HG03460 (cell line): ENCODE data around the gene UTP25.
"Not testable (repeated sequence)": the region's sequence is repeated elsewhere in the genome, so short reads cannot be mapped to it uniquely, and the experiment has no call there.

Experiments
- ATAC-seq: cut with Tn5 transposase; IDR thresholded peaks from one replicate; pipeline ENCODE4 v1.9.1; 2021; ENCODE audit not compliant: unreplicated experiment

Gene UTP25

GRCh38 chr1:209890641-209891330 is 63.0 kb downstream of the UTP25 start:
- ATAC-seq = no peak

DNA sequence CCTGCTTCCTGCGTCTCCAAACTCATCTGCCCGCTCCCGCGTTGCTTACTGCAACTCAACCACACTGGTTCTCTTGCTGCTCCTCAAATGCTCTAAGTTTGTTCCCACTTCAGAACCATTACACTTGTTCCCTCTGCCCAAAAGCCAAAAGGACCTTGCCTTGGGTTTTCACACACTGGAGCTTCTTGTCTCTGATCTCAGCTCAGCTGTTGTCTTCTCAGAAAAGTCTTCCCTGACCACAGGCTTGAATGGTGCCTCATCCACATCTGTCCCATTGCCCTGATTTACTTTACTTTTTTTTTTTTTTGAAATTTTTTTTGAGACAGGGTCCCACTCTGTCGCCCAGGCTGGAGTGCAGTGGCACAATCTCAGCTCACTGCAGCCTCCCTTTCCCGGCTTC is 66.0 kb downstream of the UTP25 start:
- ATAC-seq = no peak

GRCh38 chr1:209895709-209896108 is 67.9 kb downstream of the UTP25 start:
- ATAC-seq = no peak

DNA sequence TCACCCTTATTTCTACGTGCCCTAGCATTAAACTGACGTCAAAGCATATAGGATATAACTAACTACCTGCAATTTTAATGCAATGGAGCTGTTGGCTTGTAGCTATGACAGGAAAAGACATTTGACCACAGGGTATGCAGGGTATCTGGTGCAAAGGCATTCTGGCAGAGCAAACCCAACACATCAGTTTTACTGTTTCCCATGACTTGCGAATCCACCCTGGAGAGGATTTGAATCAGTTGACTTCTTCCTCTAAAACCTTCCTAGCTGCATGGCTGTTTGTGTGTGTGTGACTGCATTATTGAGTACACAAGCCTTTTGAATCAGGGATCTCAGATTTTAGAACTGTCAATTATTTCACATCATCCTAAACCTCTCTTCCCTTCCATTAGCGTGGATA is 68.6 kb downstream of the UTP25 start:
- ATAC-seq = no peak

DNA sequence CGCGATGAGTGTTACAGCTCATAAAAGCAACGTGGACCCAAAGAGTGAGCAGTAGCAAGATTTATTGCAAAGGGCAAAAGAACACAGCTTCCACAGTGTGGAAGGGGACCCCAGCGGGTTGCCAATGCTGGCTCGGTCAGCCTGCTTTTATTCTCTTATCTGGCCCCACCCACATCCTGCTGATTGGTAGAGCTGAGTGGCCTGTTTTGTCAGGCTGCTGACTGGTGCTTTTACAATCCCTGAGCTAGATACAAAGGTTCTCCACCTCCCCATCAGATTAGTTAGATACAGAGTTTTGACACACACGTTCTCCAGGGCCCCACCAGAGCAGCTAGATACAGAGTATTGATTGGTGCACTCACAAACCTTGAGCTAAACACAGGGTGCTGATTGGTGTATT is 70.5 kb downstream of the UTP25 start:
- not testable (repeated sequence) for ATAC-seq

- ATAC-seq = not testable (repeated sequence)
Measured at GRCh38 chr1:209898851-209899250, 71.1 kb downstream of the UTP25 start.

GRCh38 chr1:209899948-209900347 is 72.2 kb downstream of the UTP25 start:
- no peak for ATAC-seq

DNA sequence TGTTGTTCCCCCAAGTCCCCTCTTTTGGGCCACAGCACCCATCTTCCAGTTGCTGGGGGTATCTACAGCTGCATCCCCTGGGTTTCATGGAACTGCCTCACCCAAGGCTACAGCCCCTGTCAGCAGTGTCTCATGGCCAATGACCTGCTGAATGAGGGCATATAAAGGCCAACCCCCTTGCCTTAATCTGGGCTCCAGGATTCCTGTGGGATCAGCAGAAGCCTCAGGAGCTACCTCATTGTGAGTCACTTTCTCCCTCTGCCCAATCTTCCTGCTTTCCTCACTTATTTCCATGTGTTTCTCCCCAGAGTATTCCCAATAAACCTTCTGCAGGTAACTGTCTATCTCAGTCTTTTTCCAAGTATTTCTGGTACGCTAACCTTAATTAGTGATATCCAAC is 73.0 kb downstream of the UTP25 start:
- no peak for ATAC-seq

- ATAC-seq = no peak
Measured at GRCh38 chr1:209901211-209901610, 73.4 kb downstream of the UTP25 start.

DNA sequence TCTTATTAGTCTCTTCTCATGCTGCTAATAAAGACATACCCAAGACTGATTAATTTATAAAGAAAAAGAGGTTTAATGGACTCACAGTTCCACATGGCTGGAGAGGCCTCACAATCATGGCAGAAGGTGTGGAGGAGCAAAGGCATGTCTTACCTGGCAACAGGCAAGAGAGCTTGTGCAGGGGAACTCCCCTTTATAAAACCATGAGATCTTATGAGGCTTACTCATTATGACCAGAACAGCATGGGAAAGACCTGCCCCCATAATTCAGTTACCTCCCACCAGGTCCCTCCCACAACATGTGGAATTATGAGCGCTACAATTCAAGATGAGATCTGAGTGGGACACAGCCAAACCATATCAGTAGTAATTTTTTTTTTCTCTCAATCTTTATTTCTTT is 77.0 kb downstream of the UTP25 start:
- ATAC-seq = not testable (repeated sequence)
